H9 (cell line): ENCODE data around the gene PLXNA4. TPM values are rescaled to one million over a fixed set of nuclear protein-coding genes. Genes with fewer than 3 reads are reported as not detected.

Experiments used
- DNase-seq: peaks from one replicate; pipeline ENCODE4 v3.0.0-alpha.2; 2017
- H2AFZ ChIP-seq: one replicate; pipeline ENCODE4 v1.6.1; 2013; ENCODE audit warnings: mild to moderate bottlenecking, low read length, control low read depth, moderate library complexity
- H2AK5ac ChIP-seq: 2 replicates; pipeline ENCODE4 v1.6.1; 2013; ENCODE audit warnings: low read length, control low read depth, mixed read lengths; ENCODE audit not compliant: insufficient read length
- H2BK120ac ChIP-seq: one replicate; pipeline ENCODE4 v1.6.1; 2013; ENCODE audit warnings: low read depth, mild to moderate bottlenecking, low read length, control low read depth, inconsistent platforms; ENCODE audit not compliant: poor library complexity, severe bottlenecking
- H2BK12ac ChIP-seq: 2 replicates; pipeline ENCODE4 v1.6.1; 2013; ENCODE audit warnings: low read length, control low read depth, mixed read lengths, low read depth; ENCODE audit not compliant: insufficient read length
- H2BK15ac ChIP-seq: 2 replicates; pipeline ENCODE4 v1.6.1; 2013; ENCODE audit warnings: low read depth, low read length, control low read depth
- H2BK20ac ChIP-seq: one replicate; pipeline ENCODE4 v1.6.1; 2013; ENCODE audit warnings: low read depth, mild to moderate bottlenecking, low read length, control low read depth, inconsistent platforms; ENCODE audit not compliant: poor library complexity, severe bottlenecking
- H2BK5ac ChIP-seq: 2 replicates; pipeline ENCODE4 v1.6.1; 2013; ENCODE audit warnings: low read length, control low read depth, mixed read lengths; ENCODE audit not compliant: insufficient read length
- H3K14ac ChIP-seq: 2 replicates; pipeline ENCODE4 v1.6.1; 2013; ENCODE audit warnings: low read length, control low read depth; ENCODE audit not compliant: insufficient read depth
- H3K18ac ChIP-seq: 2 replicates; pipeline ENCODE4 v1.6.1; 2013; ENCODE audit warnings: low read depth, mild to moderate bottlenecking, mixed read lengths, low read length, control low read depth; ENCODE audit not compliant: insufficient read length
- H3K23ac ChIP-seq: 2 replicates; pipeline ENCODE4 v1.6.1; 2013; ENCODE audit warnings: low read length, control low read depth, mixed read lengths, low read depth; ENCODE audit not compliant: insufficient read length
- H3K23me2 ChIP-seq: 2 replicates; pipeline ENCODE4 v1.6.1; 2013; ENCODE audit warnings: low read depth, mild to moderate bottlenecking, mixed read lengths, low read length, control low read depth; ENCODE audit not compliant: insufficient read length, poor library complexity, severe bottlenecking
- H3K27ac ChIP-seq: 2 replicates; pipeline ENCODE4 v1.5.1; 2013; ENCODE audit warnings: low read length, control low read depth, mixed read lengths, low read depth; ENCODE audit not compliant: insufficient read length
- H3K27me3 ChIP-seq: 2 replicates; pipeline ENCODE4 v1.6.1; 2013; ENCODE audit warnings: low read length, control low read depth, inconsistent platforms; ENCODE audit not compliant: insufficient read depth
- H3K4ac ChIP-seq: 2 replicates; pipeline ENCODE4 v1.6.1; 2013; ENCODE audit warnings: low read depth, mild to moderate bottlenecking, control low read depth, inconsistent platforms, low read length, moderate library complexity
- H3K4me1 ChIP-seq: 2 replicates; pipeline ENCODE4 v1.6.1; 2013; ENCODE audit warnings: low read length, control low read depth, inconsistent platforms; ENCODE audit not compliant: insufficient read depth
- H3K4me2 ChIP-seq: 2 replicates; pipeline ENCODE4 v1.6.1; 2013; ENCODE audit warnings: low read length, control low read depth, mixed read lengths; ENCODE audit not compliant: insufficient read length, insufficient read depth
- H3K56ac ChIP-seq: 2 replicates; pipeline ENCODE4 v1.6.1; 2013; ENCODE audit warnings: low read depth, mild to moderate bottlenecking, mixed read lengths, low read length, control low read depth; ENCODE audit not compliant: insufficient read length
- H3K79me1 ChIP-seq: 2 replicates; pipeline ENCODE4 v1.6.1; 2013; ENCODE audit warnings: low read depth, mild to moderate bottlenecking, moderate library complexity, low read length, control low read depth, inconsistent platforms; ENCODE audit not compliant: insufficient read depth, poor library complexity, severe bottlenecking
- H3K79me2 ChIP-seq: 2 replicates; pipeline ENCODE4 v1.6.1; 2013; ENCODE audit warnings: low read length, control low read depth, inconsistent platforms; ENCODE audit not compliant: insufficient read depth
- H3K9ac ChIP-seq: 2 replicates; pipeline ENCODE4 v1.6.1; 2013; ENCODE audit warnings: low read length, control low read depth, mixed read lengths; ENCODE audit not compliant: insufficient read length; ENCODE audit errors: extremely low read depth
- H3K9me3 ChIP-seq: one replicate; pipeline ENCODE4 v1.6.1; 2013; ENCODE audit warnings: low read depth, low read length, inconsistent platforms; ENCODE audit not compliant: control insufficient read depth
- H3T11ph ChIP-seq: one replicate; pipeline ENCODE4 v1.6.1; 2013; ENCODE audit warnings: mild to moderate bottlenecking, low read length, control low read depth, inconsistent platforms
- H4K20me1 ChIP-seq: one replicate; pipeline ENCODE4 v1.6.1; 2013; ENCODE audit not compliant: control insufficient read depth, insufficient read length, insufficient read depth
- H4K5ac ChIP-seq: 2 replicates; pipeline ENCODE4 v1.6.1; 2013; ENCODE audit warnings: low read depth, mild to moderate bottlenecking, mixed read lengths, low read length, control low read depth; ENCODE audit not compliant: insufficient read length
- H4K8ac ChIP-seq: replicated peaks from 2 replicates; pipeline ENCODE4 v1.6.1; 2013; ENCODE audit warnings: low read length, control low read depth, mixed read lengths, low read depth; ENCODE audit not compliant: insufficient read length
- H4K91ac ChIP-seq: 2 replicates; pipeline ENCODE4 v1.6.1; 2013; ENCODE audit warnings: low read depth, mild to moderate bottlenecking, moderate library complexity, mixed read lengths, low read length, control low read depth; ENCODE audit not compliant: insufficient read length
- H3K27ac Mint-ChIP-seq, 3 experiments: 2 replicates in 2 of 3; 3 replicates in 1 of 3; pipeline ENCODE4 v1.8.0; 2020 to 2021; ENCODE audit warnings: mixed read lengths in 3 of 3, mild to moderate bottlenecking in 1 of 3, moderate library complexity in 1 of 3
- H3K27me3 Mint-ChIP-seq: 2 replicates; pipeline ENCODE4 v1.8.0; 2021; ENCODE audit warnings: low read depth, mild to moderate bottlenecking, moderate library complexity, mixed read lengths
- H3K36me3 Mint-ChIP-seq, 3 experiments: 2 replicates in 2 of 3; 3 replicates in 1 of 3; pipeline ENCODE4 v1.8.0; 2020 to 2021; ENCODE audit warnings: low read depth in 3 of 3, mixed read lengths in 3 of 3; ENCODE audit not compliant: insufficient read depth in 1 of 3
- H3K4me1 Mint-ChIP-seq, 2 experiments: 2 replicates each; pipeline ENCODE4 v1.8.0; 2020; ENCODE audit warnings: mixed read lengths in 2 of 2
- H3K4me3 Mint-ChIP-seq, 2 experiments: 2 replicates in 1 of 2; 3 replicates in 1 of 2; pipeline ENCODE4 v1.8.0; 2020 to 2021; ENCODE audit warnings: mild to moderate bottlenecking in 2 of 2, mixed read lengths in 2 of 2, moderate library complexity in 1 of 2
- H3K9me3 Mint-ChIP-seq, 2 experiments: 2 replicates in 1 of 2; 3 replicates in 1 of 2; pipeline ENCODE4 v1.8.0; 2020; ENCODE audit warnings: mild to moderate bottlenecking in 2 of 2, mixed read lengths in 2 of 2, moderate library complexity in 1 of 2
- WGBS: extraction: QIAGEN DNeasy Blood & Tissue Kit; methylation state at CpG from one replicate; pipeline ENCODE4 v1.1.7; 2013; ENCODE audit warnings: missing lambda C conversion rate, low lambda C conversion rate, mixed read lengths; ENCODE audit not compliant: insufficient read length; ENCODE audit errors: extremely low coverage; 5-methylcytosine and 5-hydroxymethylcytosine counted together
- total RNA-seq: library from RNA; stranded (reverse); gene quantifications from 2 replicates; pipeline ENCODE4 v1.2.1, GENCODE V29; 2021
- TF ChIP-seq, protein P1 (sequence below): fragments of 200-600 bp; sonication (generic); conservative IDR thresholded peaks from 3 replicates; pipeline ENCODE4 v1.8.0; 2021; ENCODE audit warnings: antibody characterized with exemption, mild to moderate bottlenecking

Gene PLXNA4
- total RNA-seq, 1 experiment from 2014 or later = 0.35 TPM

GRCh38 chr7:132337450-132338080 lies 238.7 kb downstream of the PLXNA4 start:
- no peak overlapping the region for H3K4me3 Mint-ChIP-seq
- Histone ChIP-seq H4K20me1 (no peaks in the 10 kb centered on the region), H2BK5ac (no peak overlapping the region), H4K5ac (no peak overlapping the region), H3K9me3 (no peaks in the 10 kb centered on the region), H3K4me1 (no peaks in the 10 kb centered on the region), H3K56ac (no peak overlapping the region), H3K9ac (no peak overlapping the region), H3K23me2 (no peaks in the 10 kb centered on the region), H3K79me2 (no peaks in the 10 kb centered on the region), H4K8ac (no peak overlapping the region), H2AK5ac (no peak overlapping the region), H3K79me1 (no peaks in the 10 kb centered on the region), H3T11ph (no peak overlapping the region), H3K4me2 (no peak overlapping the region), H3K27ac (no peak overlapping the region), H3K27me3 (no peaks in the 10 kb centered on the region), H3K18ac (no peak overlapping the region), H3K23ac (no peak overlapping the region), H2AFZ (no peak overlapping the region), H2BK15ac (no peak overlapping the region), H3K4ac (no peak overlapping the region), H2BK12ac (no peak overlapping the region), H3K14ac (no peak overlapping the region), H2BK120ac (no peak overlapping the region), H2BK20ac (no peak overlapping the region), H4K91ac (no peak overlapping the region)
- H3K9me3 Mint-ChIP-seq = no peaks in the 10 kb centered on the region
- no peaks in the 10 kb centered on the region for H3K36me3 Mint-ChIP-seq
- TF ChIP-seq, protein P1, sequence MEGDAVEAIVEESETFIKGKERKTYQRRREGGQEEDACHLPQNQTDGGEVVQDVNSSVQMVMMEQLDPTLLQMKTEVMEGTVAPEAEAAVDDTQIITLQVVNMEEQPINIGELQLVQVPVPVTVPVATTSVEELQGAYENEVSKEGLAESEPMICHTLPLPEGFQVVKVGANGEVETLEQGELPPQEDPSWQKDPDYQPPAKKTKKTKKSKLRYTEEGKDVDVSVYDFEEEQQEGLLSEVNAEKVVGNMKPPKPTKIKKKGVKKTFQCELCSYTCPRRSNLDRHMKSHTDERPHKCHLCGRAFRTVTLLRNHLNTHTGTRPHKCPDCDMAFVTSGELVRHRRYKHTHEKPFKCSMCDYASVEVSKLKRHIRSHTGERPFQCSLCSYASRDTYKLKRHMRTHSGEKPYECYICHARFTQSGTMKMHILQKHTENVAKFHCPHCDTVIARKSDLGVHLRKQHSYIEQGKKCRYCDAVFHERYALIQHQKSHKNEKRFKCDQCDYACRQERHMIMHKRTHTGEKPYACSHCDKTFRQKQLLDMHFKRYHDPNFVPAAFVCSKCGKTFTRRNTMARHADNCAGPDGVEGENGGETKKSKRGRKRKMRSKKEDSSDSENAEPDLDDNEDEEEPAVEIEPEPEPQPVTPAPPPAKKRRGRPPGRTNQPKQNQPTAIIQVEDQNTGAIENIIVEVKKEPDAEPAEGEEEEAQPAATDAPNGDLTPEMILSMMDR = no peak
- peaks cover 15% of the 10 kb centered on the region for H3K27me3 Mint-ChIP-seq
- WGBS = no CpG with 5 or more reads among the region's 4 CpGs
- H3K27ac Mint-ChIP-seq = no peak overlapping the region
- no peaks in the 10 kb centered on the region; a peak in 1 of 4 replicates for H3K4me1 Mint-ChIP-seq
- no peak for DNase-seq
